ENCODE measurements around the gene GATA1. TPM values are rescaled to one million over a fixed set of nuclear protein-coding genes. Genes with fewer than 3 reads are reported as not detected.

GATA1 gene
- polyA plus RNA-seq (2013, experiment 1 of 2; ENCODE audit: insufficient read length), result not detected
- 0.12 TPM for polyA plus RNA-seq (2013, experiment 2 of 2; ENCODE audit: insufficient read length)

GRCh38 chrX:48786341-48786800 lies at the start of gene GATA1:
TSS of gene GATA1 (plus strand) at chrX:48786590. CDS start at chrX:48791110, 4,520 bp downstream.
- DNase-seq, result no peak

DNA sequence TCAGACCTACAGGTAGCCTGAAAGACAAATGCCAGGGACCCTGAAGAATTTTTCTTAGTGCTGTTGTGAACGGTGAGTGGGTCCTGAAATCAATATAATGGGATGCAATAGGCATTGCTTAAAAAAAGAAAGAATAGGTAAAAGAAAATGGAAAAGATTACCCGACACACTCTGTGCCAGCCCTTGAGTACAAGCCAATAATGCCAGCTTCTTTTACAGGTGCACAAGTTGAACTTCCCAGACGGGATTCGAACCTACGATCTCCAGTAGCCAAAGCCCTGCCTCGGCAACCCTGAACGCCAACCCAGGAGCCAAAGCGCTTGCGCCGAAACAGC lies 49.5 kb upstream of the GATA1 start:
- DNase-seq, result no peak

GRCh38 chrX:48737213-48737938 lies 49.0 kb upstream of the GATA1 start:
- DNase-seq, result peak; percentile 98

DNA sequence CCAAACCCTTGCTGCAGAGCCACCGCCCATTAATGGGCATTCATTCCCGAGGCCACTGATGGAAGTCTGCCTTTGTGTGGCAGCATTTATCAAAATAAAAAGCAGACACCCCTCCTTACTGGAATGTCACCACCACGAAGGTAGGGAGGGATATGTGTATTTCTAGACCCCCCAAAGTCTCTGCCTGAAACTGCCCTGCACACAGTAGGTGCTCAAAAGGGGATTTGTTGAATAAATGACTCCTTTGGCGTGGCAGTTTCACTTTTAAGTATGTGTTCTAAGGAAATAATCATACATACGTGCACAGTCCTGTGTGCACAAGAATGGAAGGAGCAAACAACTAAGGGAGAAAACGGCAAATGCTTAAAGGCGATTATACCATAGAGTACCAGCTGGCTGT lies 48.5 kb upstream of the GATA1 start:
- DNase-seq, result no peak

DNA sequence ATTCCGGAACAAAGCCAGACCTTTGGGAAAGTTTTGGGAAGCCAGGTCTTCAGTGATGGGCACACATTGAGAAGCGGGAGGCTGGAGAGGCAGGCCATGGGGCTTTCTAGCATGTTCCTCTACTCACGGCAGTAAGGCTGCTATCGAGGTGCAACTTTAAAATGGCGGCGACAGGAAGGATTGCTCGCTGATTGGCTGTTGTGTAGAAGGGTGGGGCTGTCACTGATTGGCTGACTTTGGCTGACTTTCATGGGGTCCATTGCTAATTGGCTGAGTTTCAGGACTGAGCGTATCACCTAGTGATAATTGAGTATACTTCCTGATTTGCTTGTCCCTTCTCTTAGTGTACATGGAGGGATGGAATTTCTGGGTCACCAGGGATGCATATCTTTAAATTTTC lies 44.6 kb upstream of the GATA1 start:
- no peak for DNase-seq

DNA sequence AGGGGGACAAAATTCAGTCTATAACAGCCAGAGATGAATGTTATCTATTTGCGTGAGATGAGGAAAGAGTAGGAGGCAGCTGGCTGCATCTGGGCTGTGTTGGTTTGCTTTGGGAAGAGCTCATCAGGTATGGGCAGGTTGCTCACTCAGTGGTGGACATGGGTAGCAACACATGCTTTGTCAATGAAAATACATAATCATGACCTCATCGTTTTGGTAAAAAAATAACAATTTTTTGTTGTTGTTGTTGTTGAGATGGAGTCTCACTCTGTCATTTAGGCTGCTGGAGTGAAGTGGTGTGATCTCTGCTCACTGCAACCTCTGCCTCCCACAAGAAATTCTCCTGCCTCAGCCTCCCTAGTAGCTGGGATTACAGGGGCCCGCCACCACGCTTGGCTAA lies 41.2 kb upstream of the GATA1 start:
- no peak for DNase-seq

DNA sequence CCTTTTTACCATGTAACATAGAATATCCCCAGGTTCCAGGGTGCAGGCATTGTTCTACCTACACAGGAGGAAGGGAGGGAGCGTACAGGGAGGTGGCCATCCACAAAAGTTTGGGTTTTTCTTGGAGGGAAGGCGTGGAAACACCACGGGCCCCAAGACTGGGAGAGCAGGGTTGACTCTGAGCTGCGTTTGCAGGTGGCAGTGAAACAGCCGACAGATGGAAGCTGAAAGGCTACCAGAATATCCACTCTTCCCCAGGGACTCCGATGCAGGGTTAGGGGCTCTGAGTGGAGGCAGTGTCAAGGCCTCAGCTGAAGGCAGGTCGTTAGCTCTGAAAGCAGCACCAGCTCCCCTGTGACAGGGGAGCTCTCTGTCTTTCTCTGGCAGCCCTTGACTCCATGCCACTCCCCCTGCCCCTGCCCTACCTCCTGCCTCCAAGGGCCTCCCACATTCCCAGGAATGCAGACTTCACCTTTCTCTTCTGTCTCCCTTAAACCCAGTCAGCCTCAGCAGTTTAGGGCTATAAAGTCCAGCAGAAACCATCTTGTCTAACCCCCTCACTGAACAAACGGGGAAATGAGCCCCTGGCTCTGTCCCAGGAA lies 38.9 kb upstream of the GATA1 start:
- DNase-seq, result no peak

GRCh38 chrX:48749182-48749581 lies 37.2 kb upstream of the GATA1 start:
- no peak for DNase-seq

GRCh38 chrX:48751343-48751742 lies 35.0 kb upstream of the GATA1 start:
- no peak for DNase-seq

- no peak for DNase-seq
Measured at GRCh38 chrX:48752498-48752897, 33.9 kb upstream of the GATA1 start.

DNA sequence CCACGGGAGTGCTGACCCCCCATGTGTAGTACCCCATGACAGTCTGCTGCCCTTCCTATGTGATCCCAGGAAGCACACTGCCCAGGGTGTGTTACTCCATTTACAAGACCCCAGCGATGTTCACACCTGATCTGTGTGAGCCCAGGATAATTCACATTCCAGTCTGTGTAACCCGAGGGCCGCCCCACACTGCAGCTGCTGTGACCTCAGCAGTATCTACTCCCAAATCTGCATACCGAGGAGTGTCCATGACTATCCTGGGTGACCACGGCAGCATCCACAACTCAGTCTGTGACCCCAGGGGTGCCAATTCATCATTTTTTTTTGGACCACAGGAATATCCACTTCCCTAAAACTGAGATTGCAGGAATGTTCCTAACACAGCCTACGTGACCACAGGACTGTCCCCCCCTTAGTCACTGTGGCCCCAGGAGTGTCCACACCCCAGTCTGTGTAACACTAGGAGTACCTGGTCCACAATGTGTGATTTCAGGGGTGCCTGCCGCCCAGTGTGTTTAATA lies 32.6 kb upstream of the GATA1 start:
- DNase-seq, result no peak

DNA sequence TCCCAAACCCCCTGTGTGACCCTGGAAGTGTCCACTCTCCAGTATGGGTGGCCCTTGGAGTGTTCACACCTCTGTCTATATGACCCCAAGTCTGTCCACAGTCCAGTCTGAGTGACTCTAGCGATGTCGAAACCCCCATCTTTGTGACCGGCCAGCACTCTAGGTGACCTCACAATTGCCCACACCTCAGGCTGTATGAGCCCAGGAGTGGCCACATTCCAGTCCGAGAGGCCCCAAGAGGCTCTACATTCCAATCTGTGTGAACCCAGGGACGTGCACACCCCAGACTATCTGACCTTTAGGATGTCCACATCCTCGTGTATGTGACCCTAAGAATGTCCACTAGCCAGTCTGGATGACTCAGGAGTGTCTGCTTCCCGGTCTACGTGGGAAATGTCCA lies 32.2 kb upstream of the GATA1 start:
- no peak for DNase-seq

DNA sequence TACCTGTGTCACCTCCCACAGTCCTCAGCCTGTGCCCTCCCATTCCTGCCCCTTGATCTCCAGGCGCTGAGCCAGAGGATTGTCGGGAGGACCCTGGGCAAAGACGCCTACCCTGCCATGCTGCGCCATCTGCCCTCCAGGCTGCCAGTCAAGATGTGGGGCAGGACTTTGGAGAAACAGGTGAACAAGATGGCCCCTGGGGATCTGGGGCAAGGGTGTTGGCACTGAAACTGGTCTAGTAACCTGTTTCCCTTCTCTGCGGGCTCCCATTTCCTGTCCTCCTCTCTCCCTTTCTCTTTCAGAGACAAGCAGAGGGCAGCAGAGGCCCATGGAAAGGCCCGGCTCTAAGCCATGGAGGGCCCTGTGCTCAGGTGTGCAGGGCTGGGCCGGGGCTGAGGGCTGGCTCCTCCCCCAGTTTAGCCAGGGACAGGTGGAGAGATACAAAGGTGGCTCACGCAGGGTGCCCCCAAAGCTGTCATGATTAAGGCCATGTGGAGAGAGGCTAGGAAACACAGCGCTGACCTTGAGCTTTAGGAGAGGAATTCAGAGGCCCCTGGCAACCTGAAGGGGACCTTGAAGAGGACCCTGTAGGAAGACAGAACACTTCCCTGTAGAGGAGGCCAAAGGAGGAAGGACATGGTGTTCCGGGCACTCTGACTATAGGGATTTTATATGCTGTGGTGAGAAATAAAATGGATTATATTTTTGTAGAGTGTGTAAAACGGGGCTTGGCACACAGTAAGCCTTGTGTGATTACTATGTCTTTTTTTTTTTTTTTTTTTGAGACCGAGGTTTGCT lies 24.5 kb upstream of the GATA1 start, which contains the start of gene GLOD5:
TSS of gene GLOD5 (plus strand) at position 74 of the 798 bp plus-strand sequence. CDS start at position 118, 44 bp downstream.
- DNase-seq, result no peak

- no peak for DNase-seq
Measured at GRCh38 chrX:48769230-48769629, 17.2 kb upstream of the GATA1 start.

DNA sequence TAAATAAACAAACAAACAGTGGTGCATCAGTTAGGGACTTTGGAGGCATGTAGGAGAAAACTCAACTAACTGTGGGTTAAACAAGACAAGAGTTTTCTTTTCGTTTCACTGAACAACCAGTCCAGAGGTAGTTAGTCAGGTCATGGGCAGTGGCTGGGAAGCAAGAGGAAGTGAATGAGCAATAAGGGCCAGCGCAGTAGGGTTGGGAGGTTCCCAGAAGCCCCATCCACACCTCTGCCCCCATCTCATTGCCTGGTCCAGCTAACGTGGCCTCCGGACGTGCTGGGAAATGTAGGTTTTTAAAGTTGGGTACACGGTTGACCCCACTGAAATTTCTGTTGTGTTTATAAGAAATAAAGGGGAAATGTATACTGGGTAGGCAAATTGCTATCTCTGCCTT lies 16.1 kb upstream of the GATA1 start:
- no peak for DNase-seq

- no peak for DNase-seq
Measured at GRCh38 chrX:48772602-48773001, 13.8 kb upstream of the GATA1 start.

DNA sequence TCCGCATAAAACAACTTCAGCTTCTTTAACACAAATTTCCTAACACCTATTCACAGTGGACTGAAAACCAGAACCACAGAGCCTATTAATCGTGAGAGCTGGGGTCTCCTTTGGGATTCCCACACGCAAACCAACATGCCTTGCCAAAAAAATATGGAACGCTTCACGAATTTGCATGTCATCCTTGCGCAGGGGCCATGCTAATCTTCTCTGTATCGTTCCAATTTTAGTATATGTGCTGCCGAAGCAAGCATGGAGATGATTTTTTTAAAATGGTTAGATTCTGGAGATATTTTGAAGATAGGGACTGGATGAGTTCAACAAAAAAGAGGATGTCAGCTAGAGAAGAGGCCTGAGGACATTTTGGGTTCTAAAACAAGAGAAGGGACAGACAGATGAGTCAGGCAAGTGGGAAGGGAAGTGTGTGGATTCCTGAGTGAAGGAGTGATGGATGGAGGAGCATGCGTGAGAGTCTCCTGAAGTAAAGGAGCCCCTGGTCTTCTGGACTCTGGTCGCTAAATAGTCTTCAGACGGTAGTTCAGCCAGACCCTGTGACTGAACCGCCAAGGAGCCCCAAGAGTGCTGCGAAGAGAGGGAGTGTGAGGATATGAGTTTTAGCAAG lies 9.5 kb upstream of the GATA1 start:
- peak; percentile 0 for DNase-seq

GRCh38 chrX:48779399-48779798 lies 7.0 kb upstream of the GATA1 start:
- DNase-seq, result no peak

DNA sequence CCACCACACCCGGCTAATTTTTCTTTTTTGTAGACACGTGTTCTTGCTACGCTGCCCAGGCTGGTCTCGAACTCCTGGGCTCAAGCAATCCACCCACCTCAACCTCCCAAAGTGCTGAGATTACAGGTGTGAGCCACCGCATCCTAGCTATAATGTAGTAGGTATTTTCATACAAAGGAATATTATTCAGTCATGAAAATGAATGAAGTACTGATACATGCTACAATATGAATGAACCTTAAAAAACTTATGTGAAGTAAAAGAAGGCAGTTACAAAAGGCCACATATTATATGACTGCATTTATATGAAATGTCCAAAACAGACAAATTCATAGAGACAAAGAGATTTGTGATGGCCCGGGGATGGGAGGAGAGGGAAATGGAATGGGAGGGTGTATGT lies 4.7 kb upstream of the GATA1 start:
- DNase-seq, result no peak

DNA sequence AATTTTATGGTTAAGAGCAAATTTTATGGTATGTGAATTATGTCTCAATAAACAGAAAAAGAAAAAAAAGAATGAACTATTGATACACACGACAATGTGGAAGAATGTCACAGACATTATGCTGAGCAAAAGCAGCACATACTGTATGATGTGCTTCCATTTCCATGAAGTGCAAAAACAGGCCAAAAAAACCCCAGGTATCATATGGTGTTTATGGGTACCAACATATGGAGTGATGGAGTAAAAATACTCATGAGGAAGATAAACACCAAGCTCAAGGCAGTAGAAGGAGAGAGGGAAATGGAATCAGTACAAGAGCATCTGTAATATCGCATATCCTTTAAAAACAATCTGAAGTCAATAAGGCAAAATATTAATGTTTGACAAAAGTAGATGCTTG lies 4.2 kb upstream of the GATA1 start:
- no peak for DNase-seq

GRCh38 chrX:48782795-48783194 lies 3.6 kb upstream of the GATA1 start:
- no peak for DNase-seq

DNA sequence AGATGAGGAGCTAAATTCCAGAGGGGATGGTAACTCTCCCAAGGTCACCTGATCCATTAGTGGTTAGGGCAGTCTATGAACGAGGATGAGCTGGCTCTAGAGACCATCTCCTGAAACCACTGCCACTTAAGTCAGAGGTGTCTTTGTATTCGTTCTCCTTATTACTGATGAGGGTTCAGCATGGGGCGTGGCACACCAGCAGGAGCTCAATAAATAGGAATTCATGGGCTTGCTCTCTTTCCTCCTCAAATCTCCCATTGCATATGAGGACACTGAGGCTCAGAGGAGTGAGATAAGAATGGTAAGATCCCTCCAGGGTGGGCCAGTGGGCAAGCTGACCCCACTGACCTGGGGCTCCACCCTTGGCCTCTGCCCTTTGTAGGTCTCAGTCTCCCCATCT lies 1.7 kb upstream of the GATA1 start:
- DNase-seq, result no peak

DNA sequence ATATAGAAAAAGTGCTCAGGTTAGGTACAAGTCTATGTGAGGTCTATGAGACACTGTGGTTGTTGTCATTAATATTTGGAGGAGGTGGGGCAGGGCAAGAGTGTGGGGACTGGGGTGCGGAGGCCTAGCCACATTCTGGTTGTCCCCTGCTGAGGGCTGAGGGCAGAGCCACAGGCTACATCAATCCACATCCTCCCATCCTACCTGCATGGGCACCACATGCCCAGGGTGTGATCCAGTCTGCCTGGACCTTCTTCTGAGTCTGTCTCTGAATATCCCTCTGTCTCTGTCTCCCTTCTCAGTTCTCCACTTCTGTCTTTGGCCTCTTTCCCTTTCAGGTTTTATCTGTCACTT lies 1.2 kb upstream of the GATA1 start:
- DNase-seq, result no peak

All from fibroblast of skin of scalp (primary cell).